Common myeloid progenitor, CD34-positive (primary cell): ENCODE results near the gene PRSS57.
A peak's percentile ranks its signal among the peaks of the same experiment; 100 is the strongest.

ENCODE experiments used
- CTCF ChIA-PET: fragments of 350-600 bp; sonication (Branson Sonifier 250); formaldehyde crosslinking; loops from one replicate; lab custom pipeline; 2021; ENCODE audit warnings: antibody characterized with exemption; lab: Charles Lee
- POLR2A ChIA-PET: fragments of 350-600 bp; sonication (Branson Sonifier 250); formaldehyde crosslinking; loops from one replicate; lab custom pipeline; 2021; ENCODE audit warnings: antibody characterized with exemption; lab: Charles Lee
- DNase-seq, 3 donors: peaks; one replicate each; pipeline versions ENCODE4 v3.0.0 to v3.0.0-alpha.2; 2013
- H3K27ac ChIP-seq, 2 experiments: 1 replicate in 1 of 2; 2 replicates in 1 of 2; pipeline ENCODE4 v1.7.0; 2013; ENCODE audit warnings: inconsistent platforms in 2 of 2, low read length in 2 of 2, mild to moderate bottlenecking in 2 of 2, low read depth in 1 of 2, moderate library complexity in 1 of 2; ENCODE audit not compliant: severe bottlenecking in 2 of 2, insufficient read depth in 1 of 2, poor library complexity in 1 of 2
- H3K27me3 ChIP-seq, 5 experiments: replicated peaks in 2 of 5; 1 replicate in 3 of 5; 2 replicates in 2 of 5; pipeline versions ENCODE4 v1.6.1 to v1.7.0; 2013; ENCODE audit warnings: low read length in 4 of 5, mild to moderate bottlenecking in 2 of 5, moderate library complexity in 2 of 5, inconsistent platforms in 1 of 5; ENCODE audit not compliant: insufficient read depth in 5 of 5, control insufficient read depth in 4 of 5
- H3K36me3 ChIP-seq, 4 experiments: 1 replicate in 2 of 4; 2 replicates in 2 of 4; pipeline versions ENCODE4 v1.6.1 to v1.7.0; 2013; ENCODE audit warnings: low read length in 3 of 4, control low read depth in 1 of 4, mild to moderate bottlenecking in 1 of 4; ENCODE audit not compliant: control insufficient read depth in 4 of 4, insufficient read depth in 4 of 4
- H3K4me1 ChIP-seq, 4 experiments: 1 replicate in 3 of 4; 2 replicates in 1 of 4; pipeline versions ENCODE4 v1.6.1 to v1.7.1; 2013; ENCODE audit warnings: low read length in 3 of 4, mild to moderate bottlenecking in 3 of 4, control low read depth in 1 of 4, inconsistent platforms in 1 of 4, moderate library complexity in 1 of 4; ENCODE audit not compliant: control insufficient read depth in 4 of 4, insufficient read depth in 4 of 4; ENCODE audit errors: control extremely low read depth in 1 of 4
- H3K4me3 ChIP-seq, 7 experiments: 1 replicate in 4 of 7; 2 replicates in 3 of 7; pipeline versions ENCODE4 v1.5.1 to v1.7.0; 2013; ENCODE audit warnings: mild to moderate bottlenecking in 7 of 7, low read length in 6 of 7, moderate library complexity in 6 of 7, inconsistent platforms in 2 of 7, low read depth in 2 of 7, control low read depth in 1 of 7; ENCODE audit not compliant: insufficient read depth in 4 of 7, control insufficient read depth in 1 of 7; ENCODE audit errors: extremely low read depth in 1 of 7
- H3K9me3 ChIP-seq, 5 experiments: 1 replicate in 4 of 5; 2 replicates in 1 of 5; pipeline versions ENCODE4 v1.6.1 to v1.7.1; 2013; ENCODE audit warnings: low read length in 4 of 5, mild to moderate bottlenecking in 2 of 5, inconsistent platforms in 1 of 5, low read depth in 1 of 5, moderate library complexity in 1 of 5; ENCODE audit not compliant: control insufficient read depth in 4 of 5, insufficient read depth in 2 of 5; ENCODE audit errors: control extremely low read depth in 1 of 5
- WGBS: methylation state at CpG from one replicate; pipeline ENCODE4 v1.1.5; 2013; ENCODE audit not compliant: insufficient coverage; 5-methylcytosine and 5-hydroxymethylcytosine counted together

The PRSS57 gene

GRCh38 chr19:685454-685931 is 9.8 kb downstream of the PRSS57 start:
- peaks cover 0 to 11% (median 8%) of the 10 kb centered on the region in 4 experiments for H3K4me1 ChIP-seq
- H3K27ac ChIP-seq = no peak overlapping the region
- no peaks in the 10 kb centered on the region for H3K9me3 ChIP-seq
- ChIA-PET CTCF (no interaction called here), POLR2A (no interaction called here)
- no peak overlapping the region for H3K4me3 ChIP-seq
- H3K27me3 ChIP-seq = no peaks in the 10 kb centered on the region
- peaks cover 0 to 51% (median 35%) of the 10 kb centered on the region in 4 experiments for H3K36me3 ChIP-seq
- no peak for DNase-seq
- WGBS = 94% methylated on average over 18 of the region's 31 CpGs

DNA sequence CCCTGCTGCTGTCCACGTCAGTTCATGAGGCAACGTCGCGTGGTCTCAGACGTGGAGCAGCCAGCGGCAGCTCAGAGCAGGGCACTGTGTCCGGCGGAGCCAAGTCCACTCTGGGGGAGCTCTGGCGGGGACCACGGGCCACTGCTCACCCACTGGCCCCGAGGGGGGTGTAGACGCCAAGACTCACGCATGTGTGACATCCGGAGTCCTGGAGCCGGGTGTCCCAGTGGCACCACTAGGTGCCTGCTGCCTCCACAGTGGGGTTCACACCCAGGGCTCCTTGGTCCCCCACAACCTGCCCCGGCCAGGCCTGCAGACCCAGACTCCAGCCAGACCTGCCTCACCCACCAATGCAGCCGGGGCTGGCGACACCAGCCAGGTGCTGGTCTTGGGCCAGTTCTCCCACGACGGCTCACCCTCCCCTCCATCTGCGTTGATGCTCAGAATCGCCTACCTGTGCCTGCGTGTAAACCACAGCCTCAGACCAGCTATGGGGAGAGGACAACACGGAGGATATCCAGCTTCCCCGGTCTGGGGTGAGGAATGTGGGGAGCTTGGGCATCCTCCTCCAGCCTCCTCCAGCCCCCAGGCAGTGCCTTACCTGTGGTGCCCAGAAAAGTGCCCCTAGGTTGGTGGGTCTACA is 12.5 kb downstream of the PRSS57 start:
- Histone ChIP-seq H3K36me3 (peaks cover 0 to 28% (median 20%) of the 10 kb centered on the region in 4 experiments), H3K27ac (no peak overlapping the region), H3K4me3 (no peak overlapping the region), H3K9me3 (no peaks in the 10 kb centered on the region), H3K27me3 (peaks cover 0 to 3% (median 0%) of the 10 kb centered on the region in 5 experiments), H3K4me1 (peaks cover 0 to 21% (median 19%) of the 10 kb centered on the region in 4 experiments)
- CTCF ChIA-PET = no interaction called here
- POLR2A ChIA-PET = interaction anchor here (0.8 to 2.0 kb wide), 2 partner anchors 11 to 21 kb away, joined by 3 to 6 read pairs; no protein-coding TSS in a partner anchor
- DNase-seq = no peak
- 93% methylated on average over 23 of the region's 25 CpGs for WGBS

GRCh38 chr19:681029-682019 is 13.9 kb downstream of the PRSS57 start:
- Histone ChIP-seq H3K27ac (peak overlapping the region; percentile 66 to 88), H3K4me1 (peaks cover 0 to 27% (median 24%) of the 10 kb centered on the region in 4 experiments), H3K27me3 (peaks cover 0 to 16% (median 3%) of the 10 kb centered on the region in 5 experiments), H3K36me3 (peaks cover 0 to 16% (median 10%) of the 10 kb centered on the region in 4 experiments), H3K9me3 (no peaks in the 10 kb centered on the region), H3K4me3 (peak overlapping the region in 4 of 7 experiments; percentile 21 to 84 (median 68))
- ChIA-PET CTCF (interaction anchor here (0.7 to 1.5 kb wide), 5 partner anchors 12 to 27 kb away, joined by 3 to 8 read pairs (median 5); partner anchors contain the start of genes PALM and PRSS57), POLR2A (interaction anchor here (1.4 to 2.6 kb wide), 4 partner anchors 11 to 22 kb away, joined by 8 to 20 read pairs (median 14); partner anchors contain the start of gene PRSS57)
- DNase-seq = peak; percentile 94 to 99 (median 97)
- 7% methylated on average over 41 of the region's 54 CpGs for WGBS

- POLR2A ChIA-PET = interaction anchor here (1.0 to 2.6 kb wide), 5 partner anchors 11 to 23 kb away, joined by 4 to 20 read pairs (median 9); partner anchors contain the start of gene PRSS57
Observed at GRCh38 chr19:680287-681028, 14.8 kb downstream of the PRSS57 start.

DNA sequence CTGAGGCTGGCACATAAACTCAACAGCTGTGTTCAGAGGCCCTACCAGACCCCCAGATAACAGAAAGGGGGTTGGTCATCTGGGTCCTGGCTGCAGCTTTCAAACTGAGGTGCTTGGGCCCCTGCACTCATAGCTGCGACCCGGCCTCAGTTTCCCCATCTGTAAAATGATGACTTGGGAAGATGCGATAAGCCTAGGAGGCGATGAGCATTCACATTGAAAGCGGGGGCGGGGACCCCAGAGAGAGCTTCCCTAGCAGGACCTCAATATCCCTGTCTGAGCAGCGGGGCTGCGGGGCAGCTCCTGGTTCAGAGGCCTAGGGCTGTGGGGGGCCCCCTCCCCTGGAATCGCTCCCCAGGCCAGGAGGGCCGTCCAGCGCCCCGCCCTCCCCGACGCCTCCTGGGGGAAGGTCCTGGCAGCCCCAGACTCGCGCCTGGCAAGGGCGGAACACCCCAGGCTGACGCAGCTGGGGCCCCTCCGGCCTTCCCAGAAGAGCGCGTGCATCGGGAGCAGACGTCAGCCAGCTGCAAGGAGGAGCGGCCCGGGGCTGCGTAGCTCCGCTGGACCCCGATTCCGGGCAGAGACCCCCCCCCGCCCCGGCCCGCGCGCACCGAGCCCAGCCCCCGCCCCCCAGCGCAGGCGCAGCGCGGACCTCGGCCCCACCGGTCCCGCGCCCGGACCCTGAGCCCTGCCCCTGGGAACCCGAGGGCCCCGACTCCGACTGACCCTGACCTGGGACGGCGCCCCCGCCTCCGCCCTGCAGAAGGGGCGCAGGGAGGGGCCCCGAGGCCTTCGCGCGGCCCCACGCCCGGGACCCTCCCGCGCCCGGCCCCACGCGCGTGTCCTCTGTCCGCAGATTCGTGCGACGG is 15.6 kb downstream of the PRSS57 start:
- WGBS = 6% methylated on average over 43 of the region's 69 CpGs
- Histone ChIP-seq H3K4me3 (peak overlapping the region; percentile 46 to 74 (median 69)), H3K9me3 (no peaks in the 10 kb centered on the region), H3K27me3 (peaks cover 0 to 32% (median 7%) of the 10 kb centered on the region in 5 experiments), H3K27ac (peak overlapping the region in 1 of 2 experiments; percentile 61), H3K36me3 (peaks cover 0 to 2% (median 0%) of the 10 kb centered on the region in 4 experiments), H3K4me1 (peaks cover 0 to 34% (median 27%) of the 10 kb centered on the region in 4 experiments)
- DNase-seq = peak in 2 of 3 donors; percentile 41 to 46
- CTCF ChIA-PET = interaction anchor here (0.9 to 2.0 kb wide), 8 partner anchors 10 to 102 kb away, joined by 3 to 16 read pairs (median 3); partner anchors contain the start of genes PALM and PRSS57
- POLR2A ChIA-PET = interaction anchor here (0.8 to 2.6 kb wide), 6 partner anchors 10 to 25 kb away, joined by 3 to 20 read pairs (median 6); partner anchors contain the start of gene PRSS57

More at GRCh38 chr19:680287-681028, 14.8 kb downstream of the PRSS57 start:
- H3K36me3 ChIP-seq = peaks cover 0 to 7% (median 4%) of the 10 kb centered on the region in 4 experiments
- peaks cover 0 to 33% (median 26%) of the 10 kb centered on the region in 4 experiments for H3K4me1 ChIP-seq
- peak overlapping the region; percentile 30 to 84 (median 70) for H3K4me3 ChIP-seq
- DNase-seq = peak; percentile 98 to 99 (median 99)
- H3K27me3 ChIP-seq = peaks cover 0 to 24% (median 7%) of the 10 kb centered on the region in 5 experiments
- H3K27ac ChIP-seq = peak overlapping the region; percentile 58 to 88
- CTCF ChIA-PET = interaction anchor here (0.7 to 2.0 kb wide), 8 partner anchors 11 to 103 kb away, joined by 3 to 16 read pairs (median 4); partner anchors contain the start of genes PALM and PRSS57
- H3K9me3 ChIP-seq = no peaks in the 10 kb centered on the region
- under 1% methylated on average over 51 of the region's 70 CpGs for WGBS
